H1 (cell line): ENCODE measurements around the gene NUAK1. TPM values are rescaled to one million over a fixed set of nuclear protein-coding genes. Genes with fewer than 3 reads are reported as not detected.

ENCODE experiments used
- CTCF ChIA-PET: fragments of 300-600 bp; sonication (Branson Sonifier 250); formaldehyde crosslinking; loops from one replicate; lab custom pipeline; 2021; ENCODE audit not compliant: partially characterized antibody; lab: Charles Lee
- POLR2A ChIA-PET: fragments of 300-600 bp; sonication (Branson Sonifier 250); formaldehyde crosslinking; loops from one replicate; lab custom pipeline; 2021; ENCODE audit warnings: inconsistent platforms; ENCODE audit not compliant: partially characterized antibody; lab: Charles Lee
- DNase-seq, 2 experiments: peaks; one replicate each; pipeline versions ENCODE4 v3.0.0 to v3.0.0-alpha.2; 2010 to 2022; ENCODE audit warnings: low spot score in 2 of 2, low read depth in 1 of 2, mixed read lengths in 1 of 2
- FAIRE-seq: peaks from 2 replicates; lab custom pipeline; 2011; peaks lifted over from hg19 to GRCh38; lab: Jason Lieb, UNC
- H2AFZ ChIP-seq: 2 replicates; pipeline ENCODE4 v1.8.1; 2012; ENCODE audit warnings: low read length, inconsistent platforms
- H2AK5ac ChIP-seq: 2 replicates; pipeline ENCODE4 v1.6.1; 2013; ENCODE audit warnings: low read depth, low read length
- H2BK120ac ChIP-seq: replicated peaks from 2 replicates; pipeline ENCODE3; 2013; ENCODE audit warnings: low read depth, low read length, inconsistent platforms
- H2BK12ac ChIP-seq: 2 replicates; pipeline ENCODE4 v1.6.1; 2013; ENCODE audit warnings: low read depth, low read length
- H2BK15ac ChIP-seq: 2 replicates; pipeline ENCODE4 v1.6.1; 2013; ENCODE audit warnings: low read length
- H2BK20ac ChIP-seq: 2 replicates; pipeline ENCODE4 v1.6.1; 2013; ENCODE audit warnings: low read length
- H2BK5ac ChIP-seq: 2 replicates; pipeline ENCODE4 v1.6.1; 2013; ENCODE audit warnings: low read depth, low read length
- H3K14ac ChIP-seq: 2 replicates; pipeline ENCODE4 v1.6.1; 2013; ENCODE audit warnings: inconsistent platforms; ENCODE audit not compliant: insufficient read length
- H3K18ac ChIP-seq: 2 replicates; pipeline ENCODE4 v1.6.1; 2013; ENCODE audit warnings: low read length; ENCODE audit errors: extremely low read depth
- H3K23ac ChIP-seq: 2 replicates; pipeline ENCODE4 v1.6.1; 2013; ENCODE audit warnings: inconsistent platforms; ENCODE audit not compliant: insufficient read length
- H3K23me2 ChIP-seq: 2 replicates; pipeline ENCODE4 v1.6.1; 2013; ENCODE audit warnings: low read depth, low read length
- H3K27ac ChIP-seq: 2 replicates; pipeline ENCODE4 v1.6.1; 2011; ENCODE audit warnings: low read depth, low read length, inconsistent platforms
- H3K27me3 ChIP-seq, 4 experiments: replicated peaks in 1 of 4; 1 replicate in 1 of 4; 2 replicates in 3 of 4; pipeline versions ENCODE4 v1.6.1 to v1.8.1; 2011 to 2013; ENCODE audit warnings: low read length in 3 of 4, mild to moderate bottlenecking in 3 of 4, inconsistent platforms in 2 of 4, mixed read lengths in 2 of 4, moderate library complexity in 1 of 4; ENCODE audit not compliant: control insufficient read depth in 3 of 4, insufficient read depth in 3 of 4; ENCODE audit errors: extremely low read depth in 1 of 4
- H3K36me3 ChIP-seq, 4 experiments: 2 replicates each; pipeline versions ENCODE4 v1.6.1 to v1.8.1; 2011 to 2013; ENCODE audit warnings: mild to moderate bottlenecking in 4 of 4, low read length in 3 of 4, moderate library complexity in 2 of 4, control low read depth in 1 of 4, inconsistent platforms in 1 of 4; ENCODE audit not compliant: insufficient read depth in 4 of 4, control insufficient read depth in 2 of 4
- H3K4ac ChIP-seq: replicated peaks from 2 replicates; pipeline ENCODE3; 2013; ENCODE audit warnings: low read length, low read depth, mixed read lengths, inconsistent platforms; ENCODE audit not compliant: insufficient read length
- H3K4me1 ChIP-seq, 4 experiments: replicated peaks in 1 of 4; 1 replicate in 1 of 4; 2 replicates in 3 of 4; pipeline versions ENCODE4 v1.6.1 to v1.8.1; 2011 to 2013; ENCODE audit warnings: low read length in 3 of 4, inconsistent platforms in 2 of 4, mixed read lengths in 1 of 4; ENCODE audit not compliant: insufficient read depth in 4 of 4, control insufficient read depth in 3 of 4
- H3K4me2 ChIP-seq, 2 experiments: 2 replicates each; pipeline versions ENCODE4 v1.6.1 to v1.8.1; 2011 to 2013; ENCODE audit warnings: low read depth in 2 of 2, low read length in 2 of 2, control low read depth in 1 of 2, inconsistent platforms in 1 of 2, mild to moderate bottlenecking in 1 of 2; ENCODE audit not compliant: insufficient read depth in 1 of 2
- H3K4me3 ChIP-seq, 4 experiments: fragments of 200-600, 300-600 bp in 1 of 4; sonication (generic), shearing (Covaris generic), sonication (Bioruptor Twin) in 1 of 4; 2 replicates each; pipeline versions ENCODE4 v1.5.1 to v1.8.1; 2011 to 2016; ENCODE audit warnings: low read length in 4 of 4, low read depth in 3 of 4, control low read depth in 2 of 4, inconsistent platforms in 2 of 4, mild to moderate bottlenecking in 2 of 4, mixed read lengths in 1 of 4, moderate library complexity in 1 of 4; ENCODE audit not compliant: insufficient read depth in 2 of 4; ENCODE audit errors: extremely low read depth in 1 of 4
- H3K56ac ChIP-seq: replicated peaks from 2 replicates; pipeline ENCODE3; 2013; ENCODE audit warnings: low read depth, mild to moderate bottlenecking, mixed read lengths, low read length, inconsistent platforms; ENCODE audit not compliant: insufficient read length
- H3K79me1 ChIP-seq: 2 replicates; pipeline ENCODE4 v1.6.1; 2013; ENCODE audit warnings: low read depth, low read length, control low read depth
- H3K79me2 ChIP-seq, 2 experiments: 2 replicates each; pipeline versions ENCODE4 v1.6.1 to v1.8.1; 2012 to 2013; ENCODE audit warnings: low read length in 2 of 2, mild to moderate bottlenecking in 2 of 2, inconsistent platforms in 1 of 2; ENCODE audit not compliant: insufficient read depth in 2 of 2, control insufficient read depth in 1 of 2
- H3K9ac ChIP-seq, 4 experiments: replicated peaks in 1 of 4; 1 replicate in 1 of 4; 2 replicates in 3 of 4; pipeline versions ENCODE4 v1.6.1 to v1.8.1; 2011 to 2013; ENCODE audit warnings: low read depth in 3 of 4, low read length in 3 of 4, control low read depth in 2 of 4, mild to moderate bottlenecking in 2 of 4, moderate library complexity in 2 of 4, inconsistent platforms in 1 of 4; ENCODE audit errors: extremely low read depth in 1 of 4
- H3K9me3 ChIP-seq, 2 experiments: 2 replicates each; pipeline versions ENCODE4 v1.6.1 to v1.8.1; 2012 to 2013; ENCODE audit warnings: mild to moderate bottlenecking in 2 of 2, moderate library complexity in 2 of 2, control low read depth in 1 of 2, inconsistent platforms in 1 of 2, low read depth in 1 of 2, low read length in 1 of 2, mixed read lengths in 1 of 2; ENCODE audit not compliant: insufficient read depth in 2 of 2
- H4K20me1 ChIP-seq, 2 experiments: replicated peaks in 1 of 2; 2 replicates each; pipeline versions ENCODE3 to v1.8.1; 2011 to 2013; ENCODE audit warnings: inconsistent platforms in 2 of 2, low read length in 2 of 2, mild to moderate bottlenecking in 1 of 2; ENCODE audit not compliant: insufficient read depth in 2 of 2, control insufficient read depth in 1 of 2
- H4K5ac ChIP-seq: 2 replicates; pipeline ENCODE4 v1.6.1; 2013; ENCODE audit warnings: low read length, low read depth, mixed read lengths, inconsistent platforms; ENCODE audit not compliant: insufficient read length
- H4K8ac ChIP-seq: 2 replicates; pipeline ENCODE4 v1.8.0; 2013; ENCODE audit warnings: mild to moderate bottlenecking, moderate library complexity, low read length, inconsistent platforms; ENCODE audit not compliant: insufficient read depth; ENCODE audit errors: extremely low read depth
- H4K91ac ChIP-seq: replicated peaks from 2 replicates; pipeline ENCODE3; 2013; ENCODE audit warnings: low read length, mixed read lengths, inconsistent platforms; ENCODE audit not compliant: insufficient read length
- CREB1 ChIP-seq: IDR thresholded peaks from 2 replicates; pipeline ENCODE4 v1.6.1; 2012; ENCODE audit warnings: inconsistent platforms
- GTF2F1 ChIP-seq: IDR thresholded peaks from 2 replicates; pipeline ENCODE4 v1.6.1; 2012; ENCODE audit warnings: low read depth, low read length, improper control_type of control experiment, borderline replicate concordance
- JUND ChIP-seq: IDR thresholded peaks from 2 replicates; pipeline ENCODE4 v1.6.1; 2011; ENCODE audit warnings: mild to moderate bottlenecking, improper control_type of control experiment, low read length
- MAFK ChIP-seq: IDR thresholded peaks from 2 replicates; pipeline ENCODE4 v1.6.1; 2012; ENCODE audit warnings: low read depth, mild to moderate bottlenecking, improper control_type of control experiment, low read length
- TAF1 ChIP-seq: IDR thresholded peaks from 2 replicates; pipeline ENCODE4 v1.6.1; 2011; ENCODE audit warnings: mild to moderate bottlenecking, low read depth, low read length
- TBP ChIP-seq: IDR thresholded peaks from 2 replicates; pipeline ENCODE4 v1.6.1; 2011; ENCODE audit warnings: low read depth, low read length, improper control_type of control experiment
- TCF12 ChIP-seq: IDR thresholded peaks from 2 replicates; pipeline ENCODE4 v1.6.1; 2011; ENCODE audit warnings: low read depth, mild to moderate bottlenecking, low read length
- USF2 ChIP-seq: IDR thresholded peaks from 2 replicates; pipeline ENCODE4 v1.6.1; 2011; ENCODE audit warnings: low read length, improper control_type of control experiment
- ZNF274 ChIP-seq: IDR thresholded peaks from 2 replicates; pipeline ENCODE4 v1.7.0; 2012; ENCODE audit warnings: low read length, borderline replicate concordance; ENCODE audit errors: extremely low read depth
- WGBS, 2 experiments: shearing (Covaris generic) in 1 of 2; methylation state at CpG; one replicate each; pipeline versions ENCODE4 v1.1.6 to v1.1.7; 2013 to 2015; ENCODE audit warnings: low lambda C conversion rate in 2 of 2, mixed read lengths in 2 of 2, inconsistent platforms in 1 of 2, low coverage in 1 of 2, missing lambda C conversion rate in 1 of 2; ENCODE audit not compliant: insufficient replicate concordance in 2 of 2, insufficient coverage in 1 of 2, insufficient read length in 1 of 2; ENCODE audit errors: extremely low coverage in 1 of 2, missing lambda C conversion rate in 1 of 2; 5-methylcytosine and 5-hydroxymethylcytosine counted together
- polyA plus RNA-seq, 7 experiments: library from polyadenylated mRNA; depleted of rRNA in 3 of 7; stranded (reverse) in 5 of 7; unstranded in 2 of 7; fragments of >200 nt in 5 of 7; fragments of 200-250 nt in 2 of 7; gene quantifications; 1 replicate in 5 of 7; 2 replicates in 1 of 7; 4 replicates in 1 of 7; pipeline versions ENCODE4 v1.2.1 to v1.2.3, GENCODE V29; 2011 to 2013; ENCODE audit warnings: missing spikeins in 2 of 7, mixed read lengths in 2 of 7
- total RNA-seq: library from RNA; stranded (reverse); fragmentation: NEBNext Ultra II Directional; extraction: Animal tissue kit (Norgen Biotek cat#: 25700); gene quantifications from 2 replicates; pipeline ENCODE4 v1.2.1, GENCODE V29; 2021

The NUAK1 gene
- total and polyA plus RNA-seq, 2 of the 8 experiments (the other 6 are each of a cell fraction or from before 2014, with no cell fraction given) = 6.7 to 18.2 TPM

GRCh38 chr12:106181401-106182114, 42.8 kb upstream of the NUAK1 start:
- Histone ChIP-seq H4K8ac (no peak overlapping the region), H3K14ac (no peak overlapping the region), H3K27me3 (no peaks in the 10 kb centered on the region), H3K4me1 (peaks cover 0 to 3% (median 0%) of the 10 kb centered on the region in 4 experiments; a peak in 1 of 7 replicates), H3K4me3 (no peak overlapping the region), H2AK5ac (no peak overlapping the region), H2BK5ac (no peak overlapping the region), H3K36me3 (no peaks in the 10 kb centered on the region), H3K9ac (no peak overlapping the region), H4K5ac (no peak overlapping the region), H3K27ac (no peak overlapping the region), H3K23me2 (no peaks in the 10 kb centered on the region), H2BK120ac (no peak overlapping the region), H3K79me2 (no peaks in the 10 kb centered on the region), H2BK15ac (no peak overlapping the region), H4K20me1 (no peaks in the 10 kb centered on the region), H3K79me1 (no peaks in the 10 kb centered on the region), H3K4ac (no peak overlapping the region), H3K18ac (no peak overlapping the region), H3K9me3 (no peaks in the 10 kb centered on the region), H3K23ac (no peak overlapping the region), H3K4me2 (no peak overlapping the region), H2BK20ac (no peak overlapping the region), H4K91ac (no peak overlapping the region), H2AFZ (no peak overlapping the region), H2BK12ac (no peak overlapping the region), H3K56ac (no peak overlapping the region)
- POLR2A ChIA-PET = no interaction called here
- DNase-seq (no peak), FAIRE-seq (no peak)
- TF ChIP-seq ZNF274 (no peak), TCF12 (no peak), GTF2F1 (no peak), TAF1 (no peak), TBP (no peak), CREB1 (no peak), MAFK (no peak), USF2 (no peak), JUND (no peak)
- CTCF ChIA-PET = interaction anchor here (1.0 to 1.2 kb wide), 2 partner anchors 8 to 11 kb away, joined by 3 read pairs; no protein-coding TSS in a partner anchor
- WGBS, 2 experiments = 87% methylated on average over 6 of the region's 6 CpGs; no CpG with 5 or more reads in 1 of the 2 experiments
